DOHH2 (cell line): ENCODE results near the gene DGAT2L6.

Source experiments
- CTCF ChIP-seq: fragments of 200-600 bp; sonication (generic); IDR thresholded peaks from one replicate; pipeline ENCODE4 v1.5.1; 2014; ENCODE audit warnings: antibody characterized with exemption, mild to moderate bottlenecking, low read depth, low read length; ENCODE audit not compliant: poor library complexity, severe bottlenecking
- EZH2phosphoT487 ChIP-seq: fragments of 200-600 bp; sonication (generic); IDR thresholded peaks from 2 replicates; pipeline ENCODE4 v1.6.1; 2017; ENCODE audit warnings: borderline replicate concordance, mild to moderate bottlenecking, antibody characterized with exemption, low read length, moderate library complexity, mixed read lengths

GRCh38 chrX:70138622-70139021 is 38.7 kb upstream of the DGAT2L6 start:
- TF ChIP-seq CTCF (no peak), EZH2phosphoT487 (no peak)
